HG03139 (cell line): ENCODE measurements around the gene NAA80.
"Not testable (repeated sequence)": the region's sequence is repeated elsewhere in the genome, so short reads cannot be mapped to it uniquely, and the experiment has no call there.

ENCODE experiments used
- ATAC-seq: cut with Tn5 transposase; IDR thresholded peaks from one replicate; pipeline ENCODE4 v1.9.1; 2021; ENCODE audit not compliant: unreplicated experiment

The NAA80 gene

DNA sequence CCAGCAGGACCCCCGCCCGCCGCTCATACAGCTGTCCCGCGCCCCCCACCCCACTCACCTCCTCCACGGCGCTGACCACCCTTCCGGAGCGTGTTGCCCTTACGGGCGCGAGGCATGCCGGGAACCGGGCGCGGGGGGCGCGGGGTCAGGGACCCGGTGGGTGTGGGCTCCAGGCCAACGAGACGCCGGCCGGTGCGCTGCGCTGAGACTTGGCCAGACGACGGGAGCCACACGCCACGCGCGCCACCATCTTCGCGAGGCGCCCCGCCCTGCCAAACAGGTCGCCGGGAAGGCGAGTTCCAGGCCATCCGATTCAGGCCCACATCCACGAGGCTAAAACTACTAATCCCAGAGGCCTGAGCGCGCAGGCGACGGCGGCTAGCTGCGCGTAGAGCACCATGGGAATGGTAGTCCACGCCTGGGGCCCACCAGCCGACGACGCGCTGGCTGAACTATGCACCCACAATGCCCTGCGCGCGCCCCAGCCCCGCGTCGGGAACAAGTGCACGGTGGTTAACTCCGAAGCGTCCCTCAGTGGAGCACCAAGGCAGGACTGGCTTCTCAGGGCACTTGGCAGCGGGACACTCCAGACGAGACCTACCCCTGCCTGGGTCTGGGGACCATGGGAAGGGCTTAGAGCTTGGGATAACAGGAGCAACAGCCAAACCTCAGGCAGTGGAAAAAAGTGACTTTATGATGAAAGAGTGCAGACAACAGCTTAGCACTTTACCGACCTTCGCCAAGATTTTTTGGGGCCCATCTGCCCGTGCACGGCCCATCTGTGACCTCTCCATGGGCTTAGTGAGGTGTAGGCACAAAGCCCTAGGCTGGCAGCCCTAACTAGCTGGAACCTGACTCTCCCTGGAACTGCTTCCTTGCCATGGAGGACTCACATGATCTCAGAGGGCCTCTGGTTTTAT, 6.8 kb downstream of the NAA80 start, which contains the start of gene IFRD2:
IFRD2 (minus strand) TSS at position 271 of the 920 bp plus-strand sequence; CDS start at position 116, 155 bp downstream.
- peak; percentile 93 for ATAC-seq

DNA sequence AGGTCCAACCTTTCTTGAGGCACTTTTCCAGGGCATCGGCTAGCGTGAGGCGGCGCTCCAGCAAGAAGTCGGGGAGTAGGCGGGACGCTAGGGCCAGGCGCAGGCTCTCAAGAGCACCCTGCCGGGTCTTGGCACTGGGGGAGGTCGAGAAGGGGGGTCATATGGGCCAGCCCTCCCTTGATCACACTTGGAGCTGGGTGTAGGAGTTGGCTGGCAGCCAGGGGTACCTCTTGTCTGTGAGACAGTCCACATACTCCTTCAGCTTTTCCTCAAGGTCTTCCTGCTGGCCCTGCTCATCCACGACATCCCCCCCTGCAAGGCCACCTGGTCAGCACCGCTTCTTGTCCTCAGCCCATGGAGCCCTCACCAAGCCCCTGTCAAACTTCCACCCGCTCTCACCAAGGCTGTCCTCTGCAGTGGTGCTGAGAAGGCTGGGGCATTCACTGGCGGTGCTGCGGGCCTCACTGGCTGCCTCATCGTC, 9.0 kb downstream of the NAA80 start:
- ATAC-seq, result no peak

DNA sequence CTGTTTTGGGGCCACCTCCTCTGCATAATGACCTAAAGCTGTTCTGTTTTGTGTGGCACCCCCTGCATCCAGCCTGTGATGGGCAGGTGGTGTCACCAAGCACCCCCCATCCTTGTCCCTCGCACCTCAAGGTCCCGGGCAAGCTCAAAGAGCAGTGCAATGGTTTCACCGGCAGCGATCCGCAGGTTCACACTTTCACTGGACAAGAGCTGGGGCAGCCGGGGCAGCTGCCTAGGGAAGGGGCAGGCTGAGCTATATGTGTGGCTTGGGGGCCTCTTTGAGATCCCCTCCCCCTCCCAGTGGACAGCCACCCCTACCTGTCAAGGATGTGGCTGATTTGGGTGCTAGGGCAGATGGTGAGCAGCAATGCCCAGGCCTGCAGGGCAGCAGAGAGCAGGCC, 10.1 kb downstream of the NAA80 start:
- ATAC-seq, result no peak

DNA sequence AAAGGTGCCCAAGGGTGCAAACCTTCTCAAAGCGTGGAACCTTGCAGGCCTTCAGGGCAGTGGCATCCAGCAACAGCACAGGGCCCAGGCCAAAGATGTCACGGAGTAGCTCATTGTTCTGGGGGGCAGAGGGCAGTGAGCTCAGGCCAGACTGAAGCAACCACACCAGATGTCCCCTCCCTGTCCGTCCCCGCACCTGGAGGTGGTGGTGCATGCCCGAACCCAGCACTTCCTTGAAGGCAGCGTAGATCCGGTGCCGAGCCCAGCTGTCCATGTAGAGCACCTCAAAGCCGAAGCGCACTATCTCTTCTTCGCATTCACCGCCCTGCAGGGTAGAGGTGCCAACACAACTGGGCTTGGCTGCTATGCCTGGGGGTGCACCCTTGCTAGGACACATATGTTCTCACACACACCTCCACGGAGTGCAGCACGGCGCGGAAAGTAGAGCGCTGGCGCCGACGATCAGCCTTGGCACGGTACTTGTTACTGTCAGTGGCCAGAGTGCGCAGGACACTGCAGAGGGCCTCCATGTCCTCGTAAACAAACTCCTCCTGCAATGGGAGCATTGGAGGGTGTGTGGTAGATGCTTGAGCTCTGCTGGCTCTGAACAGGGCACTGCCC, 10.7 kb downstream of the NAA80 start:
- no peak for ATAC-seq

DNA sequence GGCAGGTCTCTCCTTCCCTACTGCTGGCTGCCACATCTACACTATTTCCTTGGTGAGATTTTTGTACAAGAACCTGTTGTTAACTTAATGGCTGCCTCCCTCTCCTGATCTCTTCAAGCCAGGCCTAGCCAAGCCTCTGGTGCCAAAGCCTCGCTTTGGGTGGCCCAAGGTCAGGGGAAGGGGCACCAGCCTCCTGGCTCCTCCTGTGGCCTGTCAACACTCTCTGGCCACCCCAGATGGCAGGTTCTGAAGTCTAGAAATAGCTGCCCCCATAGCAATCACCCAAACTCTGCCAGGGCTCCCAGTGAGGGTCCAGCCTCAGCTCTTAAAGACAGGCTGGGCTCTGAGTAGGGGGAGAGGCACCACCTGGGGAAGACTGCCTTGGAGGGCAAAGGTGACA, 11.9 kb downstream of the NAA80 start:
- no peak for ATAC-seq

DNA sequence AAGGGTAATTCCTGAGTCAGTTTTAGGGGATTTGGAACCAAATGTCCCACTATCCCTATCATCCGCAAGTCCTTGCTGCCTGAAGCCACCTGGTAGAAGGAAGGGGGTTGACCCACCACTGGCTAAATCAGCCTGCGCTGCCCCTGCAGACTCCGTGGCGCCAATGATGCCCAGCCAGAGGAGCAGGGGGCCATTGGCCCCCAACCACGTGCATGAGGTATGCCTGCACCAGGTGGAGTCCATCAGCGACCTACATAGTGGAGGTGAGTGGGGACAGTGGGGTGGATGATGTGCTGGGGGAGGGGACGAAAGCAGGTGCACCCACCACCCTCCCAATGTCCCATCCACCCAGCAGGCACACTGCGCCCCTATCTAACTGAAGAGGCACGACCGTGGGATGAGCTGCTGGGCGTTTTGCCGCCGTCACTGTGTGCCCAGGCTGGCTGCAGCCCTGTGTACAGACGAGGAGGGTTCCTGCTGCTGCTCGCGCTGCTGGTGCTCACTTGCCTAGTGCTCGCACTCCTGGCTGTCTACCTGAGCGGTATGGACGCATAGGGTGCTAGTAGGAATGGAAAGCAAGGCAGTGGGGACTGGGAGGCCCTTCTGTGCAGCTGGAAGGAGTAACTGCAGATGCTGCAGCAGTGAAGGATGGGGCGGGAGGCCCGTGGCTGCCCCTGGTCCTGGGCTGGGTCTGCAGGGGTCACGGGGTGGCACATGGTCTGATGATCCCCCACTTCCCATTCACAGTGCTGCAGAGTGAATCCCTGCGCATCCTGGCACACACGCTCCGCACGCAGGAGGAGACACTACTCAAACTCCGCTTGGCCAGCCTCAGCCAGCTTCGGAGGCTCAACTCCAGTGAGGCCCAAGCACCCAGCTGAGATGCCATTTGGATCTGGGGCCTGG, 12.6 kb downstream of the NAA80 start:
- no peak for ATAC-seq

DNA sequence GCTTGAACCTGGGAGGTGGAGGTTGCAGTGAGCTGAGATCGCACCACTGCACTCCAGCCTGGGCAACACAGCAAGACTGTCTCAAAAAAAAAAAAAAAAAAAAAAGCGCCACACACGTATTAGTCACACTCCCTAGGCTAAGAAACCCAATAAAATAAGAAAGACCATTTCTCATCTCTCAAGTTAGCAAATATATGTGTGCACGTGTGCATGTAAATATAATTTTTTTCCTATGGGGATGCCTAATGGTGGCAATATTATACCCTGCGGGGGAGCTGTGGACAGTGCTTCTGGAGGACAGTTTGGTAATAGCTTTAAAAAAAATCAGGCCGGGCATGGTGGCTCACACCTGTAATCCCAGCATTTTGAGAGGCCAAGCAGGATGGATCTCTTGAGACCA, 15.1 kb downstream of the NAA80 start:
- not testable (repeated sequence) for ATAC-seq

DNA sequence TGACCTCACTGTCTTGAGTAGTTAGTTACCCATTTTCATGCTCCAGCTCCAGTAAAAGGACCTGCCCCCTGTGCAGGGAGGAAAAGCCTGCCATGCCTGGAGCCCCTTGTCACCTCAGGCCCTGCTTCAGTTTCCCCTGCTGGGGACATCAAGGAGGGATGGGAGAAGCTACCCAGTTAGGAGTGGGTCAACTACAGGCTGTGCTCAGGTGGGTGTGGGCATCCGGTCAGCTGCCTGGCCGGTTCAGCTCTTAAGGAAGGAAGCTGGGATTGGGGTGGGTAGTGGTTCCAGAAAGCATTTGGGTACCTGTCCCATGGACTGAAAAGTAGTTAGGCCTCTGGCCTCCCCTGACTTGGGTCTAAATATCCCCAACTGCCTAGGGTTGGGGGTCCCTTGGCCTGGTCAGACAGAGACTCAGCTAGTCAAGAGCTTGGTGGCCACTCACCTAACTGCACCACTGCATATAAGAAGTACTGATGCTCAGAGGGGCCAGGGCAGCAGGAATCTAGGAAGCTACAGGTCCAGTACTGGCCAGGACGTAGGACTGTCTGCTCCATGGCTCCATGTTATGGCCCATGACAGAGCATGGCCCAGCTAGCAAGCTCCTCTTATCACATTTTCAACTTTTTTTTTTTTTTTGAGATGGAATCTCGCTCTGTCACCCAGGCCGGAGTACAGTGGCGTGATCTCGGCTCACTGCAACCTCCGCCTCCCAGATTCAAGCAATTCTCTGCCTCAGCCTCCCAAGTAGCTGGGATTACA, 19.8 kb downstream of the NAA80 start:
- ATAC-seq, result no peak

DNA sequence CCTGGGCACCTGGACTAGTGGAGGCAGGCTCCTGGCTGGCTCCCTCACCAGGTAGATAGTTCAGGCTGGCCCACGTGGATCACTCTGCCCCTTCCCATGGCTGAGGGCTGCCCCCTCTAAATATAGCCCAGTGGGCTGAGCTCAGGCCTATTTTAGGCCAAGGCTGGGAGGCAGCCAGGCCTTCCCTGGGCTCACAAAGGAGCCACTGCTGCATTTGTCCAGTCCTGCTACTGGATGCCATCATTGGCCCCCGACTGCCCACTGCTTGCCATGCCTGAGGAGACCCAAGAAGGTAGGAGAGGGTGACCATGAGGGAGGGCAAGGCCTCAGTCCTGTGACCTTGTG, 20.4 kb downstream of the NAA80 start, which contains the start of gene LSMEM2:
LSMEM2 (plus strand) TSS at position 208 of the 345 bp plus-strand sequence; CDS start at position 235, 27 bp downstream.
- no peak for ATAC-seq

DNA sequence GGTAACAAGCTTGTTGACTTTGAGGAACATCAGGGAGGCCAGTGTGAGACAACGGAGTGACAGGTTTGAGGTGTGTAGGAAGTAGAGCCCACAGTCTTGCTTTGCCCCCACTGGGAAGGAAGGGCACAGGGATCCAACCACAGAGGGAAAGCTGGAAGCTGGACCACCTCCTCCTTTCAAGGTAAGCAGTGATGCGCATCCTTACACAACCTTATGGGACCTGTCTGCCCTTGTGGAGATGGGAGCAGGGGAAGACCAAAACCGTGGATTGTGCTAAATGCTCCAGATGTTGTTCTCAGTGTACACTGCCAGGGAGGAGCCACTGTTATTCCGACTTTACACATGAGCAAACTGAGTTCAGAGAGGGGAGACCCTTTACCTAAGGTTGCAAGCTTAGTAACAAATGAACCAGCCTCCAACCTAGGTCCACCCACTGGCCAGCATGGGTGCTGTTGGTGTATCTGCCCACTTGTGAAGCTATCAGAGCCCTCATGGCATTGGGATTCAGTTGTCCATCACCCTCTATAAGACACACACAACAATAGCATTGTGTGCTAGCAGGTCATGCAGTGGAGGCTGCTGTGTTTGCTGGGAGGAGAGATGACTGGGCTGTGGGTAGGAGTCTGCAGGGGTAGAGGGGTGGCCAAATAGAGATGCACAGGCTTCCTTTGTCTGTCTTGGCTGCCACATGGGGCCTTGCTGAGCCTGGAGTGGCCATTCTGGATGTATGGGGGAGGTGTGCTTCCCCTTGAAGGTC, 20.9 kb downstream of the NAA80 start:
- no peak for ATAC-seq

DNA sequence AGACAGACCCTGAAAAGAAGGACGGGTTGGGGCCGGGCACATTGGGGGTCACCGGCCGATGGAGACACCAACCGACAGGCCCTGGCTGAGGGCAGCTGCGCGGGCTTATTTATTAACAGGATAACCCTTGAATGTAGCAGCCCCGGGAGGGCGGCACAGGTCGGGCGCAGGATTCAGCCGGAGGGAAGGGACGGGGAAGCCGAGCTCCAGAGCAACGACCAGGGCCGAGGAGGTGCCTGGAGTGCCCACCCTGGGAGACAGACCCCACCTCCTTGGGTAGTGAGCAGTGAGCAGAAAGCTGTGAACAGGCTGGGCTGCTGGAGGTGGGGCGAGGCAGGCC, 22.5 kb downstream of the NAA80 start:
- no peak for ATAC-seq

DNA sequence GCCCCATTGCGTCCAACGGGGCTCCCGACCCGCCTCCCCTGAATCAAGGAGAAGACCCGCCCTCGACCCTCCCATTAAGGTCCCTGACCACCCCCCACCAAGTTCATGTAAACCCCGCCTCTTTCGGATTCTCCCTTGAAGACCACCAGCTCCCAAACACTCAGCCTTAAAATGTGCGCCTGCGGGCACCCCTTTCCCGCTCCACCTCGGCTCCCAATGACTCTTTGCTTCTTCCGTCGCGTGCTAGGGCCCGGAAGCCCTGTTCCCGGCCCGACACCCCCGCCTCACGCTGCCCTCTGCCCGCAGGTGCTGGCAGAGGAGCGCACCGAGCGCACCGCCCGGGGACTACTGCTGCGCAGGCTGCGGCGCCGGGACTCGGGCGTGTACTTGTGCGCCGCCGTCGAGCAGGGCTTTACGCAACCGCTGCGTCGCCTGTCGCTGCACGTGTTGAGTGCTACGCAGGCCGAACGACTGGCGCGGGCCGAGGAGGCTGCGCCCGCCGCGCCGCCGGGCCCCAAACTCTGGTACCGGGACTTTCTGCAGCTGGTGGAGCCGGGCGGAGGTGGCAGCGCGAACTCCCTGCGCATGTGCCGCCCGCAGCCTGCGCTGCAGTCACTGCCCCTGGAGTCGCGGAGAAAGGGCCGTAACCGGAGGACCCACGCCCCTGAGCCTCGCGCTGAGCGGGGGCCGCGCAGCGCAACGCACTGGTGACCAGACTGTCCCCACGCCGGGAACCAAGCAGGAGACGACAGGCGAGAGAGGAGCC, 23.0 kb downstream of the NAA80 start:
- no peak for ATAC-seq

DNA sequence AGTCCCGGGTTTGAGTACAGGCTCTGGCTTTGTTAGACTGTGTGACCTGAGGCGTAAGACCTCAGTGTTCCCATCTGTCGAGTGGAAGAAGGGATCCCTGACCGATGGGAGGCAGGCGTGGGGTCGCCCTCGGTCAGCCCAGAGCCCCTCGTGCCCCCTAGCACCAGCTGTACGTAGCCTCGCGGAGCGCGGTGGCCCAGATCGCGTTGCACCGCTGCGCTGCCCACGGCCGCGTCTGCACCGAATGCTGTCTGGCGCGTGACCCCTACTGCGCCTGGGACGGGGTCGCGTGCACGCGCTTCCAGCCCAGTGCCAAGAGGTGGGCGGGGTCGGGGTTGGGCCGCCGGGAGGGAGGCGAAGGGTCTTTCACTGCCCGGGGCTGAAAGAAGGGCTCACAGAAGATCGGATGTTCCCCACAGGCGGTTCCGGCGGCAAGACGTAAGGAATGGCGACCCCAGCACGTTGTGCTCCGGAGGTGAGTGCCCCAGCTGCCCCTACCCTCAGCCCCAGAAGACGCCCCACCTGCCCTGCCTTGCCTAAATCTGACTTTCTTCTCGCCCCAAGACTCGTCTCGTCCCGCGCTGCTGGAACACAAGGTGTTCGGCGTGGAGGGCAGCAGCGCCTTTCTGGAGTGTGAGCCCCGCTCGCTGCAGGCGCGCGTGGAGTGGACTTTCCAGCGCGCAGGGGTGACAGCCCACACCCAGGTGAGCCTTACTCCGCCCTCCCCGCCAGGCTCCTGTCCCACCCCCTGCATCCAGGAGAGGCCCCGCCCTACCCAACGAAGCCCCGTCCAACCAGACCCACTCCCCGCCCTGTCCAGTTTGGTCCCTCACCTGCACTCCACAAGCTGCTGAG, 23.8 kb downstream of the NAA80 start:
- ATAC-seq, result no peak

DNA sequence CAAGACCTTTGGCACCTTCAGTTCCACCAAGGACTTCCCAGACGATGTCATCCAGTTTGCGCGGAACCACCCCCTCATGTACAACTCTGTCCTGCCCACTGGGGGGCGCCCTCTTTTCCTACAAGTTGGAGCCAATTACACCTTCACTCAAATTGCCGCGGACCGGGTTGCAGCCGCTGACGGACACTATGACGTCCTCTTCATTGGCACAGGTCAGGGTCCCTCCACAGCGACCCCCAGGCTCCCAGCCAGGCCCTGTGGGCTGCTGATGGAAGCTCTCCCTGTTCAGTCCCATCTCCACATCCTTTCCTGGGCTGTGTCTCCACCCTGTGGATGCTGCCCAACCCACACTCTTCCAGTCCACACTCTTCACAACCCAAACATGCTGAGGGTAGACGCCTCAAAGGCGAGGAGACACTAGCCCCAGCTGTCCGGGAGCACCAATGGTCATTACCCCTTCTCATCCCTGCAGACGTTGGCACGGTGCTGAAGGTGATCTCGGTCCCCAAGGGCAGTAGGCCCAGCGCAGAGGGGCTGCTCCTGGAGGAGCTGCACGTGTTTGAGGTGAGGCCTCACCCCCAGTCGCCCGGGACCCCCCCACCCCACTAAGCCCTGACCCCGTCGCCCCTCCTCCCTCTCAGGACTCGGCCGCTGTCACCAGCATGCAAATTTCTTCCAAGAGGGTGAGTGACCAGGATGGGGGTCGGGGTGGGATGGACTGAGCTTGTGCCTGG, 24.7 kb downstream of the NAA80 start:
- no peak for ATAC-seq

DNA sequence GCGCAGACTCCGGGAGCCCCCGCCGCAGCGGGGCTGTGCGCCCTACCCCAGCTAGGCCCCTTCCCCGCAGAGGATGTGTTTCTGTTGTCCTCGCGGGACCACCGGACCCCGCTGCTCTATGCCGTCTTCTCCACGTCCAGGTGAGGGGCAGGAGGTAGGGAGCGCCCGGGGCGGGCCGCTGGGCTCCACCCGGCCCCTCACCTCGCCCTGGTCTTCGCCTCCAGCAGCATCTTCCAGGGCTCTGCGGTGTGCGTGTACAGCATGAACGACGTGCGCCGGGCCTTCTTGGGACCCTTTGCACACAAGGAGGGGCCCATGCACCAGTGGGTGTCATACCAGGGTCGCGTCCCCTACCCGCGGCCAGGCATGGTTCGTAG, 25.5 kb downstream of the NAA80 start:
- ATAC-seq, result no peak

DNA sequence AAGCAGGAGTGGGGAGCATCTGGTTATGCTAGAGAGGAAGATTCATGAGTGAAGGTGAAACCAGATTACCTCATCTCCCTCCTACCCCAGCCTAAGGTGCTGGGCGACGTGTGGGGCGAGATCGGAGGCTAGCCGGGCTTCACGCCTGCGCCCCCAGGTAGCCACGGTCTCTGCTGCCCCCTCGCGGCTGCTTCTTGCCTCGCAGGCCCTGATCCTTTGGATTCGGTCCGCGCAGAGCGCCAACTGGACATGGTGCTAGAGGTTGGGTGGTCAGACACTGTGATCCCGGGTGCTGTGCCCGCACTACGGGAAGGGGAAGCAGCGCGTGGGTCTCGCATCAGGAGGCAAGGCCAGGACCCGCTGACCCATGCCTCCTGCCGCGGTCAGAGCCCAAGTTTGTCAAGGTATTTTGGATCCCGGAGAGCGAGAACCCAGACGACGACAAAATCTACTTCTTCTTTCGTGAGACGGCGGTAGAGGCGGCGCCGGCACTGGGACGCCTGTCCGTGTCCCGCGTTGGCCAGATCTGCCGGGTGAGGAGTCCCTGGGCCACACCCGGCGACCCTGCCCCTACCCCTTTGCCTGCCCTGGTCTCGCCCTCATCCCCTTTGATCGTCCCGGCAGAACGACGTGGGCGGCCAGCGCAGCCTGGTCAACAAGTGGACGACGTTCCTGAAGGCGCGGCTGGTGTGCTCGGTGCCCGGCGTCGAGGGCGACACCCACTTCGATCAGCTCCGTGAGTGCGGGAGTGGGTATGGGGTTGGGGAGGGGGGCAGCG, 26.1 kb downstream of the NAA80 start:
- peak; percentile 62 for ATAC-seq

DNA sequence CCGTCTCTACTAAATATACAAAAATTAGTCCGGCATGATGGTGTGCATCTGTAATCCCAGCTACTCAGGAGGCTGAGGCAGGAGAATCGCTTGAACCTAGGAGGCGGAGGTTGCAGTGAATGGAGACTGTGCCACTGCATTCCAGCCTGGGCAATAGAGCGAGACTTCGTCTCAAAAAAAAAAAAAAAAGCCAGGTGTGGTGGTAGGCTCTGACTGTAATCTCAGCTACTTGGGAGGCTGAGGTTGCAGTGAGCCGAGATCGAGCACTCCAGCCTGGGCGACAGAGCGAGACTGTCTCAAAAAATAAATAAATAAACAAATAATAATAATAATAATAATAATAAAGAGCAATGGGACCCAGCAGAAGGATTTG, 26.7 kb downstream of the NAA80 start:
- ATAC-seq, result not testable (repeated sequence)
